ENCODE results near the gene ZNF516. TPM values are rescaled to one million over a fixed set of nuclear protein-coding genes. Genes with fewer than 3 reads are reported as not detected.

Gene ZNF516
- total RNA-seq, 1 experiment from 2014 or later: 16.6 TPM

DNA sequence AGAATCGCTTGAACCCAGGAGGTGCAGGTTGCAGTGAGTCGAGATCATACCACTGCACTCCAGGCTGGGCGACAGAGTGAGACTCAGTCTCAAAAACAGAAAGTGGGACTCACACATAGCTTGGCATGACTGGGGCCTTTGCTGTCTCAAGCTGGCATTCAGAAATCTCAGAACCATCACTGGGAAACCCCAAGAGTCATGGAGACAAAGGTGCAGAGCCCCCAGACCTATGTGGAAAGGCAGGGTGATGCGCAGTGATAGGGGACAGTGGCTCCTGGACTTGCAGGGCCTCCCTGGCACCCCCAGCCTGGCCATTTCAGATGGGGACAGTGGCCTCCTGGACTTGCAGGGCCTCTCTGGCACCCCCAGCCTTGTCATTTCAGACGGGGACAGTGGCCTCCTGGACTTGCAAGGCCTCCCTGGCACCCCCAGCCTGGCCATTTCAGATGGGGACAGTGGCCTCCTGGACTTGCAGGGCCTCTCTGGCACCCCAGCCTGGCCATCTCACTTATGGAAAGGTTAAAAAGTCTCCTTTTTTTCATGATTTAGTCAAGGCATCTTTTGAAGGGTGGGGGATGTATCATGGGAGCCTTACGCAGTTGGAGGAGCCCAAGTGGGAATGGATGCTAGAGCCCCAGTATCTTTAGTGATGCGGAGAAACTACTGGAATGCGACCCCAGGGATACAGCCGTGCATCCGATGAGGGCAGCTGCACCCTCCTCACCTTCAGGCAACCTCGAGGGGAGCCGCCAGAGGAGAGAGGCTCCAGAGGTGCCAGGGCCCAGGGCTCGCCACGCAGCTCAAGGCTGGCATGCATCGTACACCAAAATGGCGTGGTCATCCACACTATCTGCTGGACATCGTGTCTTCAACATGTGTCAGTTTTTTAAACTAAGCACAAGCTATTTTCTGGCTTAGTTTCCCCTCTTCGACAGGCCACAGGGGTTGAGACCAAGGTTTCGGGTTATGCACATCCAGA is 30.5 kb downstream of the ZNF516 start:
- DNase-seq (ENCODE audit: low read depth, low spot score): no peak
- in situ Hi-C loops (cut with HindIII; ENCODE audit: low pct_unique_long_range_greater_than_20kb, low sequenced_read_pairs): loop anchor here (25.0 kb wide), 1 partner anchor 448 kb away; no protein-coding TSS in a partner anchor

GRCh38 chr18:76463872-76464271 is 31.2 kb downstream of the ZNF516 start:
- in situ Hi-C loops (cut with HindIII; ENCODE audit: low pct_unique_long_range_greater_than_20kb, low sequenced_read_pairs): loop anchor here (25.0 kb wide), 1 partner anchor 448 kb away; no protein-coding TSS in a partner anchor
- DNase-seq (ENCODE audit: low read depth, low spot score): no peak

DNA sequence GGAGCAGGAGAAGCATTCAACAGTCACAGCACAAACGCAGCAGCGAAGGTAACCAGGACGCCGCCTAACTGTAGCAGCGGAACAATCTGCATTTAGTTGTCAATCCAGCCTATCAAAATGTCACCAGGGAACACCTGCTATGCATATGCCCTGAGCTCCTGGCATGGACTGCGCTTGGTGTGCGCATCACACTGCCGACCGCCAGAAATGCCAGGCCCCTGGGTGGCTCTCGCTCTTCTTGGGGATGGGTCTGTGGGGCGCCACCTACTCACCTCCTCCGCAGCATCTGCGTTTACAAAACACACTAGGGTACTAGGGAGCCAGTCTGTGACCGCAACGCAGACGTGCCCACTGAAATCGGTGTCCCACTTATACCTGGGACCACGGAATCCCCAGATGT is 31.7 kb downstream of the ZNF516 start:
- no peak for DNase-seq (ENCODE audit: low read depth, low spot score)
- in situ Hi-C loops (cut with HindIII; ENCODE audit: low pct_unique_long_range_greater_than_20kb, low sequenced_read_pairs): loop anchor here (25.0 kb wide), 1 partner anchor 449 kb away; no protein-coding TSS in a partner anchor

- DNase-seq (ENCODE audit: low read depth, low spot score): no peak
- in situ Hi-C loops (cut with HindIII; ENCODE audit: low pct_unique_long_range_greater_than_20kb, low sequenced_read_pairs): loop anchor here (25.0 kb wide), 1 partner anchor 450 kb away; no protein-coding TSS in a partner anchor
These were observed 32.7 kb downstream of the ZNF516 start for GRCh38 chr18:76462326-76462694.

DNA sequence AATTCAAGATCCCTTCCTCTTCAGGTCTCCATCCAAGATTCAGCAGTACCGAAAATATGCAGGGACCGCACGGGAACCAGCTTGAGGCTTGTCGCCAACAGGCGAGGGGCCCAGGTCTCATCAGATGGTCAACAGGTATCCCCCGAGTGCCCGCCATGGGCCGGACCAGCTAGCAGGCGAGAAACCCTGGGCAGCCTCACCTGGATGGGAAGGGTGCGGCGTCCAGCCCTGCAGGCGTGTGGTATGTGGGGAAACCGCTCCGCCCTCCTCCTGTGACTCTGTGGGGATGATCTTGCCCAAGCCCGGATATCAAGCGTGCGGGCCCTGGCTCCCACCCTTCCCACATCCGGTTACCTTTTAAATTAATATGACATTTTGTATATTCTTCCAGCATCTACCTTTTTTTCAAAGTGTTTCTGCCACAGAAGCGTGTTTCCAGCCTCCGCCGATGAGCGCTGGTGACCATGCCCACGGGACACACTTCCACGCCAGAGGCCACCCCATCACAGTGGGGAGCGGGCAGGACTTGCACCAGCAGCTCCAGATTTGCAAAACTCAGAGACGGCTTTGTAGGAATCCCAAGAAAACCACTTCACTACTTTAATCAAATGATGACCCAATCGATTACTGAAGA is 33.2 kb downstream of the ZNF516 start:
- in situ Hi-C loops (cut with HindIII; ENCODE audit: low pct_unique_long_range_greater_than_20kb, low sequenced_read_pairs): loop anchor here (25.0 kb wide), 1 partner anchor 450 kb away; no protein-coding TSS in a partner anchor
- no peak for DNase-seq (ENCODE audit: low read depth, low spot score)

DNA sequence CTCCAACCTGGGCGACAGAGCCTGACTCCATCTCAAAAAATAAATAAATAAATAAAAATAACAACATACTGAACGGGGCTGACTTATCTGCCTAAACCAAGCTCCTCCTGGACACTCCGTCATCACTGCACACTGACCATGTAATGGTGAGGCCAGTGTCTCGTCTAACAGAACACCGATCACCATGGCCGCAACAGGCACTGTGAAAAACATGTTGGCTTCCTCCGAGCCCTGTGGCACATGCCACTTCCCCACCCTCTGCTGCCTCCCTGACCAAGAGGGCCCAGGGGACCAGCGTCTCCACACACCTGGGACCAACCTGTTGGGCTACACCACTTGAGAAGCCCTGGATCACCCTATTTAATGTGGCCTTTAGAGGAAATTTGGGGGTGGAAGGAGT is 33.9 kb downstream of the ZNF516 start:
- DNase-seq (ENCODE audit: low read depth, low spot score): no peak
- in situ Hi-C loops (cut with HindIII; ENCODE audit: low pct_unique_long_range_greater_than_20kb, low sequenced_read_pairs): loop anchor here (25.0 kb wide), 1 partner anchor 451 kb away; no protein-coding TSS in a partner anchor

DNA sequence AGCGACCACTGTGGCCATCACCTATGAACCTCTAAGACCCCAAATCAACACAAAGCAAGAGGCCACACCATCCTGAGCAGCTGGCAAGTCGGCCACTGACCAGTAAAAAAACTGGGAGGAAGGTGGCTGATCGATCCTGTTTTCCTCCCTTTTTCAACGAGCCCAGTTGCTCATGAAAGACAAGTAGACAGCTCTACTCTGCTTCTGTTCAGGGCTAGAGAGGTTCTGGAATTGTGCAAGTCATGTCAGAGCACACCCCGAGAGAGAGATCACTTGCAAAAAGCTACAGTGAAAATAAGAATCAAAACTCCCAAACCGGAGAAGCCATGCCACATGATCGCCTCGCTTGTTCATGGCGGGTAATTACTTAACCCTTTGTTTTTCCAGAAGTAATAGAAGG is 34.6 kb downstream of the ZNF516 start:
- DNase-seq (ENCODE audit: low read depth, low spot score): no peak
- in situ Hi-C loops (cut with HindIII; ENCODE audit: low pct_unique_long_range_greater_than_20kb, low sequenced_read_pairs): loop anchor here (25.0 kb wide), 1 partner anchor 452 kb away; no protein-coding TSS in a partner anchor

- in situ Hi-C loops (cut with HindIII; ENCODE audit: low pct_unique_long_range_greater_than_20kb, low sequenced_read_pairs): loop anchor here (25.0 kb wide), 1 partner anchor 452 kb away; no protein-coding TSS in a partner anchor
- no peak for DNase-seq (ENCODE audit: low read depth, low spot score)
These were observed 35.2 kb downstream of the ZNF516 start for GRCh38 chr18:76459687-76460350.

GRCh38 chr18:76459312-76459686 is 35.7 kb downstream of the ZNF516 start:
- DNase-seq (ENCODE audit: low read depth, low spot score): no peak
- in situ Hi-C loops (cut with HindIII; ENCODE audit: low pct_unique_long_range_greater_than_20kb, low sequenced_read_pairs): loop anchor here (25.0 kb wide), 1 partner anchor 453 kb away; no protein-coding TSS in a partner anchor

- in situ Hi-C loops (cut with HindIII; ENCODE audit: low pct_unique_long_range_greater_than_20kb, low sequenced_read_pairs): loop anchor here (25.0 kb wide), 1 partner anchor 454 kb away; no protein-coding TSS in a partner anchor
- no peak for DNase-seq (ENCODE audit: low read depth, low spot score)
These were observed 36.3 kb downstream of the ZNF516 start for GRCh38 chr18:76458522-76459311.

DNA sequence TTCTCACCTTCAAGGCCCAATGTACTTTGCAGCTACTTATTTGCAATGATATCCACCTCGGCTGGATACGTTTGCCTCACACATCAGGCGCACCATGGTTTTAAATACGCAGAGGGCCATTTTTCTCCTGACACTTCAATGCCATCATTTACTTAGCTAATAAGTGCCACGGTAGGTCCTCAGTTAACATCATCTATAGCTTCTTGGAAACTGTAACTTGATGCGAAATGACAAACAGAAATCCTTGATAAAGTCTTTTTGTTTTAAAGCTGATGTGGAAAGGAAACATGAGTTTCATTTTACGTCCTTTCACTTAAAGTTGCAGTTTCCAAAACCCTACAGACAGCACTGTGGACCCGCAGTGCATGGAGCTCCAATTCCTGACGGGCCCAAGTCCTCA is 37.1 kb downstream of the ZNF516 start:
- in situ Hi-C loops (cut with HindIII; ENCODE audit: low pct_unique_long_range_greater_than_20kb, low sequenced_read_pairs): loop anchor here (25.0 kb wide), 1 partner anchor 454 kb away; no protein-coding TSS in a partner anchor
- DNase-seq (ENCODE audit: low read depth, low spot score): no peak

DNA sequence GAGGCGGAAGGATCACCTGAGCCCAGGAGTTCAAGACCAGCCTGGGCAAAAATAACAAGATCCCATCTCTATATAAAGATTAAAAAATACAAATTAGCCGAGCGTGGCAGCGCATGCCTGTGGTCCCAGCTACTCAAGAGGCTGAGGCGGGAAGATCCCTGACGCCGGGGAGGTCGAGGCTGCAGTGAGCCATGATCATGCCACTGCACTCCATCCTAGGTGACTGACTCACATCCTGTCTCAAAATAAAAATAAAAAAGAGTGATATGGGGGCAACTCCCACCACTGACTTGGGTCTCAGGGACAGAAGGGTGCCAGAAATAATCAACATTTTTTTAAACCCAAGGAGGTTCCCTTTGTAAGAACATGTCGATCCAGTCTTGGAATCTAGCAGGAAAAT is 37.6 kb downstream of the ZNF516 start:
- in situ Hi-C loops (cut with HindIII; ENCODE audit: low pct_unique_long_range_greater_than_20kb, low sequenced_read_pairs): loop anchor here (25.0 kb wide), 1 partner anchor 455 kb away; no protein-coding TSS in a partner anchor
- no peak for DNase-seq (ENCODE audit: low read depth, low spot score)

DNA sequence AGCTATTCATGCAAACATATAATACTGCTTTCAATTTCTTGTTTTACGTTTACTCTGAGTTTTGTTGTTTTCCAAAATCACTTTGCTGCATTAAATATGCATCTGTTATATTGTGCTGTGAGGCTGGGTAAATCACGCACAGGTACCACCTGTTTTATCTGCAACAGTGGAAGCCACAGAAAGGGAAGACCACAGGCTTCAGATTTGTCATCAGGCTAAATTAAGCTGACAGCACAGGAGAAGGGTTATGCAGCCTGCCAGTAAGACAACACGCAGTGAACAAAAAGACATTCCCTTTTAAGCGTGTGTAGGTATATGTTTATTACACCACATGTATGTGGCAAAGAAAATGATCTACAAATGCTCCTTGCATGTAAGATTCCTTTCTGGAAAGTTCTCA is 38.2 kb downstream of the ZNF516 start:
- in situ Hi-C loops (cut with HindIII; ENCODE audit: low pct_unique_long_range_greater_than_20kb, low sequenced_read_pairs): loop anchor here (25.0 kb wide), 1 partner anchor 455 kb away; no protein-coding TSS in a partner anchor
- DNase-seq (ENCODE audit: low read depth, low spot score): no peak

GRCh38 chr18:76456018-76456750 is 38.9 kb downstream of the ZNF516 start:
- no peak for DNase-seq (ENCODE audit: low read depth, low spot score)
- in situ Hi-C loops (cut with HindIII; ENCODE audit: low pct_unique_long_range_greater_than_20kb, low sequenced_read_pairs): loop anchor here (25.0 kb wide), 1 partner anchor 456 kb away; no protein-coding TSS in a partner anchor

DNA sequence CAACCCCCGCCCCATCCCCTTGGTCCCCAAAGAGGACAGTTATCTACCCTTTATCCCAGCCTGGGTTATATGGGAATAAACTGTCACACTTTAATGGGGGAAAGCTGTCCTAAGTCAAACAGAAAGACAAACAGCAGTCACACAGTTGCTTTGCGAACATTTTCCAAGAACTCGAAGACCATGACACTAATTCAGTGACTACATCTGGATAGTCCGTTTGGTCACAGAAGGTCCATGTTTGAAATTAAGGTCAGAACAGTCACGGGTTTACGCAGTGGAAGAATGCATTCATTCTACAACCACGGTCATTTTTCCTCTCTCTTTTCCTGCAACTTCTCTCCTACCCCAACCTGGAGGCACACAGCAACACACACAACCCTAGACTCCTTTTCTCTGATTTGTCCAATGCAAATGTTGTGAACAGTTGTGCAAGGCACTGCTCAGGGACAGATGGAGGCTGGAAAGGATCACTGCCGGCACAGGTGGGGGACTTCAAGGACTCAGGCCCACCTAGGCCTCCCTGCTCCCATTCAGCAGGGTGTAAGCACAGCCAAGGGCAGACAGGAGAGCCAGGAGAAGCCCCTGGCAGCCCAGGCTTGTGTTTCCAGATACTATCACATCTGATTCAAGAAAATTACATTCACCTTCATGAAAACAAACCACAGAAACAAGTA is 39.9 kb downstream of the ZNF516 start:
- no peak for DNase-seq (ENCODE audit: low read depth, low spot score)

More for the DNA sequence above, 39.9 kb downstream of the ZNF516 start:
- in situ Hi-C loops (cut with HindIII; ENCODE audit: low pct_unique_long_range_greater_than_20kb, low sequenced_read_pairs): loop anchor here (25.0 kb wide), 1 partner anchor 457 kb away; no protein-coding TSS in a partner anchor
